Activated CD4-positive, alpha-beta T cell treated with anti-CD3 and anti-CD28 coated beads, Interleukin-2, amount 50 U/mL, for 16 hours (primary cell): ENCODE results near the gene TMLHE.
"Not testable (repeated sequence)": the region's sequence is repeated elsewhere in the genome, so short reads cannot be mapped to it uniquely, and the experiment has no call there.

ENCODE experiments used
- DNase-seq: peaks from one replicate; pipeline ENCODE4 v3.0.0-alpha.2; 2020

The TMLHE gene

GRCh38 chrX:155612312-155613224 is at the start of gene TMLHE, which contains the start of gene SPRY3:
Gene TMLHE, minus strand, starts transcription at chrX:155612952. Its CDS starts 67,676 bp downstream, at chrX:155545276.
Gene SPRY3, plus strand, starts transcription at chrX:155612586.
- DNase-seq, result peak; percentile 60

GRCh38 chrX:155662282-155662681 is 49.5 kb upstream of the TMLHE start:
- DNase-seq, result no peak

DNA sequence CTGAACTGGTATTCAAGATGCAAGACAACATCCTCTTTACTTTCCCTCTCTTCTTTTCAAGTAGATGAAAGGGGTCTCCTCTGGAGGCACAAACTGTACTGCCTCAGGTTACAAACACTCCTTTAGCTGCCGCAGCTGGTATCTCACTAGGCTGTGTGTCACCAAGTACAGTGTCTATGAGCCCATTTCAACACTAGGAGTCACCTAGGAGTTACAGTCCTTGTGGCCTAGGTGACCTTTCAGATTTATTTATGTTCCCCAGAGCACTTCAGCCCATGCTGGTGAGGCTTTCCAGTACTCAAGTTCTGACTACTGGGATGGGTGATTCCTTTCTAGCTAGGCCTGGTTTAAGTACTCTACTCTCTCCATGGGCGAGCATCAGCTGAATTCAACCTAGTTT is 32.4 kb upstream of the TMLHE start:
- no peak for DNase-seq

DNA sequence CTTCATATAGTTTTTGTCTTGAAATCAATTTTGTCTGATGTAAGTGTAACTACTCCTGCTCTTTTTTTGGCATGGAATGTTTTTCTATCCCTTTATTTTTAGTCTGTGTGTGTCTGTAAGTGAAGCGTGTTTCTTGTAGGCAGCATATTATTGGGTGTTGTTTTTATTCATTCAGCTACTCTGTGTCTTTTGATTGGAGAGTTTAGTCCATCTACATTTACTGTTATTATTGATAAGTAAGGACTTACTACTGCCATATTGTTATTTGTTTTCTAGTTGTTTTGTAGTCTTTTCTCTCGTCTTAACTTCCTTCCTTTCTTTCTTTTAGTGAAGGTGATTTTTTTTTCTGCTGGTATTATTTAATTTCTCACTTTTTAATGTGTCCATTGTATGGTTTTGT is 30.5 kb upstream of the TMLHE start:
- DNase-seq, result no peak

DNA sequence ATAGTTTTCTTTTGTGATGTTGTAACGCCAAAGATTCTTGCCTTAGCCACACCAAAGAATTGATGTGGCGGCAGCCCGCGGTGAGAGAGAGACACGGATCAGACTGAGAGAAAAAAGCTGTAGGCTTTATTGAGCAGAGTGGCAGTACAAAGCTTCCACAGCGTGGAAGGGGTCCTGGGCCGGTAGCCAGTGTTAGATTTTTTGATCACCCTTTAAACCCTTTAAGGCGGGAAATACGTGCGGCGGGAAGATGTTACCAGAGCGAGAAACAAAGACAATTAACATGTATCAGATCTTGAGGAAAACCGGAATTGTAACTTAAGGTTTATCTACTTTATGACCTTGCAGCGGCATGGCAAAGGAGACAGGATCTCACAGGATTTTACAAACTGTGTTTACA is 28.6 kb upstream of the TMLHE start:
- DNase-seq, result not testable (repeated sequence)

- no peak for DNase-seq
Measured at GRCh38 chrX:155637714-155638113, 25.0 kb upstream of the TMLHE start.

DNA sequence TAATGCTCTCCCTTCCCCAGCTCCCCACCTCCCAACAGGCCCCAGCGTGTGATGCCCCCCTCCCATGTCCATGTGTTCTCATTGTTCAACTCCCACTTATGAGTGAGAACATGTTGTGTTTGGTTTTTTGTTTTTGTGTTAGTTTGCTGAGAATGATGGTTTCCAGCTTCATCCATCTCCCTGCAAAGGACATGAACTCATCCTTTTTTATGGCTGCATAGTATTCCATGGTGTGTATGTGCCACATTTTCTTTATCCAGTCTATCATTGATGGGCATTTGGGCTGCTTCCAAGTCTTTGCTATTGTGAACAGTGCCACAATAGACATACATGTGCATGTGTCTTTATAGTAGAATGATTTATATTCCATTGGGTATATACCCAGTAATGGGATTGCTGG is 22.3 kb upstream of the TMLHE start:
- DNase-seq, result not testable (repeated sequence)

DNA sequence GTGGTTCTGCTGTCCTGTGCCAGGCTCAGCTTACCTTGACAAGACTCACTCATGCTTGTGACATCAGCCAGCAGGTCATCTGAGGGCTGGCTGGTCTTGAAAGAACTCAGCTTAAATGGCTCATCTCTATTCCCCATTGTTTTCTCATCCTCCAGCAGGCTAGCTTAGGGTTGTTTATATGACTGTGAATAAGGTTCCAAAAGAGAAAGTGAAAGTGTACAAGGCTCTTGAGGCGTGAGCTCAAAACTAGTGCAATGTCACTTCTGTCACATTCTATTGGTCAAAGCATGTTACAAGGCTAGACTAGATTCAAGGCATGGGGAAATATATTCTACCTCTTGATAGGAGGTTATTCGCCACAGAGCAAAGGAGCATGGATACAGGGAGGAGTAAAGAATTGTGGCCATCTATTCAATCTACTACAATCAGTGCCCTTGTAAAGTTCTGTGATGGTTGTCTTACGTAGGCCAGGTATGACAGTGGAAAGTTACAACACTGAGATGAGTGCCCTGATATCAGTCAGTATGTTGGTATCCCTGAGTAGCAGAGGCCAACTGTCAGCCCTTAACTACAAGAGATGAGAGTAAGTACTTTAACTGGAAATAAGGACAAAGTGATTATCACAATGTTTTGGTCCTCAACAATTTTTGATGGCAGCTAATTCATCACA is 19.8 kb upstream of the TMLHE start:
- DNase-seq, result peak; percentile 18

DNA sequence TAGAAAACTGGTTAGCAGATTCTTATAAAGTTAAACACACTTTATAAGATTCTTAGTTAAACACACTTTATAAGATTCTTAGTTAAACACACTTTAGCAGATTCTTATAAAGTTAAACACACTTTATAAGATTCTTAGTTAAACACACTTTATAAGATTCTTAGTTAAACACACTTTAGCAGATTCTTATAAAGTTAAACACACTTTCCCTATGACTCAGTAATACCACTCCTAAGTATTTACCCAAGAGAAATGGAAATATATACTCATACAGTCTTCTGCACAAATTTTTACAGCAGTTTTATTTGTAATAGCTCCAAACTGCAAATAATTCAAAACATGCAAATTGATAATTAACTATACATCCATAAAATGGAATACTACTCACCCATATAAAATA is 7.4 kb upstream of the TMLHE start:
- DNase-seq, result not testable (repeated sequence)

- no peak for DNase-seq
Measured at GRCh38 chrX:155615938-155616337, 3.2 kb upstream of the TMLHE start.

GRCh38 chrX:155613927-155614559 is 1.3 kb upstream of the TMLHE start:
- no peak for DNase-seq

DNA sequence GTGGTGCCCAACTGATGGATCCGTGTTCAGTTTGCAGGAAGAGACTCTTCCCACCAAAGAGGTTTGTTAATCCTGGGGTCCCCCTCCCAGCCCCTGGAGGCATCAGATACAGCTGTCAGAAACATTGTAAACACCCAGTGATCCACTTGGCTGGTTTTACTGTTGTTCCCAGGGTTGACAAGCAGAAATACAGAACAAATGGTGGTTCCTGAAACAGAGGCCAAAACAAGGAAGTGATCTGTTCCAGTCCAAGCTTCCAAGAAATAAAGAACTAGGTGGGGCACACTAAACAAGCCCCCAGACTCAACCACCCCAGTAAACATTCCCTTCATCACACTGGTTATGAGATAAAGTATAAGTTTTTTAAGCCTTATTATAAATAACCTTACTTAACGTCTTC is 1.4 kb downstream of the TMLHE start:
- no peak for DNase-seq

DNA sequence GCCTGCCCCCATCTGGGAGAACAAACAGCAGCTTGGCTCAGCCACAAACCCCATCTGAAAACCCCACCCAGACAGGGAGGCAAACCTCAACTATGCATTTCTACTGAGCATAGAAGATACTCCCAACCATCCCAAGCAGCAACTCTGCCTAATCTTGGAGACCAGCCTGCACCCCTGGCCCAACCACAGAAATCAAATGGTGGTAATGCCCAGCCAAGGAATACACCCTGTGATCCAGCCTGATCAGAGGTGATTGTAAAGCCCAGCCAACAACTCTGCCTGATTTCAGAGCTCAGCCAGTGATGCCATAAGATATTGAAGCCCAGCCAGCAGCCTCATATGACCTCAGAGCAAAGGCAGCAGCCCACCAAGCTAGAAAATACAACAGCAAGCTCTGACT is 19.8 kb downstream of the TMLHE start:
- no peak for DNase-seq

- no peak for DNase-seq
Measured at GRCh38 chrX:155592331-155592730, 20.4 kb downstream of the TMLHE start.

- DNase-seq, result no peak
Measured at GRCh38 chrX:155577682-155578081, 35.1 kb downstream of the TMLHE start.

- no peak for DNase-seq
Measured at GRCh38 chrX:155563099-155563498, 49.7 kb downstream of the TMLHE start.

GRCh38 chrX:155544881-155545280 is 67.9 kb downstream of the TMLHE start:
- no peak for DNase-seq

DNA sequence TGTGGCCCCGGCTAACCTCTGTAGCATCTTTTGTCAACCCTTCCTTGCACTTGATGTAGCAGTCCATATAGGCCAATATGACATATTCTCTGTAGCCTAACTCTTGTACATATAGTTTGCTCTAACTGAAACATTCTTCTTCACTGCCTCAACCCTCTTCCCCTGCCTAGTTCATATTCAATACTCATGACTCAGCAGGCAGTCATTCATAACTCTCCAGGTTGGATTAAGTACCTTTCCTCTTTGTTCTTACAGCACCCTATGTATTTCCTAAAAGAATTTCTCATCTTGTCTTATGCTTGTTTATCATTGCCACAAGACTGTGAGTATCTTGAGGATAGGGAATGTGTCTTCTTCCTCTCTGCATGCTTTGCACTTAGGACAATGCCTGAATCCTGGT is 76.9 kb downstream of the TMLHE start:
- no peak for DNase-seq

GRCh38 chrX:155534800-155535199 is 78.0 kb downstream of the TMLHE start:
- DNase-seq, result no peak

GRCh38 chrX:155527023-155527422 is 85.7 kb downstream of the TMLHE start:
- not testable (repeated sequence) for DNase-seq

GRCh38 chrX:155514225-155514624 is 98.5 kb downstream of the TMLHE start:
- DNase-seq, result no peak

DNA sequence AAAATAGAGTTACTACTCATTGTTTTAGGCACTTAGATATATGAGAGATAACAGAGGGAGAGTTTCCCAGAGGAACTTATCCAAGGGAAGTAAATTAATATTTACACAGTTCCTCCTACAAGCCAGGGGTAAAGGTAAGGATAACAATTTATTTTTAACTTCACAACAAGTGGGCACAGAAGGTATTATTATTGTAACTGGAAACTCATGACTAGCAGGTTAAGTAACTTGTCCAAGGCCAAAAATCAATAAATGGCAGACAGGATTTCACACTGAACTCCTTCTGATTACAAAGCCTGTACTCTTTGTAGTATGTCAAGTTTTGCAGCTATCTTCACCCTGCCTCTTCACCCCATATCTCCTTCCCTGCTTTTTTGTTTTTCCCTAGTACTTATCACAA is 107.5 kb downstream of the TMLHE start:
- no peak for DNase-seq

DNA sequence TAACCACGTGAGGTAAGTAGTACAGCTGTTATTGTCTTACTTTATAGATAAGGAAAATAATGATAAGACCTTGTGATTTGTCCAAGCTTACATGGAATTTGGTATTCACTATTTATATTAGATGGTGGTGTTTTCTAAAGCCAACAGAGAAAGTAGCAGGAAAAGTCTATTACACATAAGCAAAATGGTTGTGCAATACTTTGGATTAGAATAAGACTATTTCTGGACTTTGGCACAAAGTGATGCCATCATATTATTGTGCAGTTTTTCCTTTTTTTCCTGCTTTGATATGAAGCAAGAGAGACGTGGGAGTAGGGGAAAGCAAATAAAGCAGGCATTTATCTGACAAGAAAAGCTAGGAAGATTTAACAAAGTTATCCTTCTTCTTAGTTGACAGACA is 117.6 kb downstream of the TMLHE start:
- not testable (repeated sequence) for DNase-seq

DNA sequence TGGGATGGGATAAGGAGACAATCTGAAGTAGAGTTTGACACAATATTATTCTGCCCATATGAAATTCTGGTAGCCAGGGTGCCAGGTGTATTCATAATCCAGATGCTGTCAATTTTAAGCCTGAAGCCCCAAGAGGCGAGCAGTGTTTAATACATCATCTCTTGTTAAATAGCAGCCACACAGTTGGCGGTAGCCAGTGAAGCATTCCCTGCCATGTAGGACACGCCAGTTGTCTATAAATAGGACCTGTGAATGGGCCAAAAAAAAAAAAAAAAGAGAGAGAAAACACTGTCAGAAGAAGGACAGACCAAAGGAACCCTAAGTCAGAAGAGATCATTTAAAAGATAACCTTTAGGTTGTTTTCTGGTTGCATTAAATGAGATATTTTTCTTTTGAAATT is 121.3 kb downstream of the TMLHE start:
- not testable (repeated sequence) for DNase-seq
